Choroid plexus epithelial cell (primary cell): ENCODE data around the gene KCTD6.
A peak's percentile ranks its signal among the peaks of the same experiment; 100 is the strongest.
"Not testable (repeated sequence)": the region's sequence is repeated elsewhere in the genome, so short reads cannot be mapped to it uniquely, and the experiment has no call there.

ENCODE experiments used
- DNase-seq: peaks from one replicate; pipeline ENCODE4 v3.0.0-alpha.2; 2010; ENCODE audit warnings: low read depth
- H3K4me3 ChIP-seq: 2 replicates; pipeline ENCODE4 v1.5.1; 2011; ENCODE audit warnings: low read depth, mild to moderate bottlenecking, control low read depth, low read length, moderate library complexity
- CTCF ChIP-seq: conservative IDR thresholded peaks from 2 replicates; pipeline ENCODE4 v1.5.1; 2011; ENCODE audit warnings: low read depth, mild to moderate bottlenecking, control low read depth, inconsistent platforms, low read length, moderate library complexity

KCTD6 gene

GRCh38 chr3:58521917-58522631, 30.2 kb downstream of the KCTD6 start:
- DNase-seq = no peak
- H3K4me3 ChIP-seq = no peak overlapping the region
- no peak for TF ChIP-seq CTCF

- TF ChIP-seq CTCF = no peak
- H3K4me3 ChIP-seq = no peak overlapping the region
- DNase-seq = no peak
These were observed 31.0 kb downstream of the KCTD6 start for GRCh38 chr3:58522759-58523425.

- H3K4me3 ChIP-seq = no peak overlapping the region
- no peak for DNase-seq
- no peak for TF ChIP-seq CTCF
These were observed 32.5 kb downstream of the KCTD6 start for GRCh38 chr3:58524326-58524888.

- TF ChIP-seq CTCF = no peak
- peak; percentile 95 for DNase-seq
These were observed 34.6 kb downstream of the KCTD6 start for GRCh38 chr3:58526515-58526957.

GRCh38 chr3:58527440-58527839, 35.5 kb downstream of the KCTD6 start:
- not testable (repeated sequence) for DNase-seq, H3K4me3 ChIP-seq

More at GRCh38 chr3:58526515-58526957, 34.6 kb downstream of the KCTD6 start:
- no peak overlapping the region for H3K4me3 ChIP-seq

- peak; percentile 67 for DNase-seq
- H3K4me3 ChIP-seq = no peak overlapping the region
These were observed 36.7 kb downstream of the KCTD6 start for GRCh38 chr3:58528629-58529028.

More at GRCh38 chr3:58528629-58529028, 36.7 kb downstream of the KCTD6 start:
- TF ChIP-seq CTCF = no peak
